HepG2 (cell line): ENCODE data around the gene DYSF. TPM values are rescaled to one million over a fixed set of nuclear protein-coding genes. Genes with fewer than 3 reads are reported as not detected.

Experiments used
- ATAC-seq: fragments of 200-7000 bp; cut with Tn5 transposase; 3 replicates; pipeline ENCODE4 v1.9.1; 2020; ENCODE audit warnings: mild to moderate bottlenecking, moderate library complexity
- BruUV-seq: library from RNA; stranded (reverse); fragments of 400-500 nt; replicated peaks from 2 replicates; lab custom pipeline; 2021; lab: Mats Ljungman, UMichigan
- CTCF ChIA-PET: fragments of 300-600 bp; formaldehyde crosslinking; extraction: SDS; loops from one replicate; lab custom pipeline; 2021; ENCODE audit warnings: low total read pairs, inconsistent platforms, low intra/inter-chr PET ratio; lab: Yijun Ruan, JAX
- POLR2A ChIA-PET: fragments of 350-600 bp; sonication (Branson Sonifier 250); formaldehyde crosslinking; loops from one replicate; lab custom pipeline; 2020; ENCODE audit warnings: antibody characterized with exemption, inconsistent platforms; lab: Yijun Ruan, JAX
- DNase-seq: peaks from one replicate; pipeline ENCODE4 v3.0.0-alpha.2; 2015; ENCODE audit warnings: low spot score
- FAIRE-seq: peaks from 3 replicates; lab custom pipeline; 2011; peaks lifted over from hg19 to GRCh38; lab: Jason Lieb, UNC
- H2AFZ ChIP-seq: one replicate; pipeline ENCODE4 v1.6.1; 2011; ENCODE audit warnings: low read length, inconsistent platforms
- H3K27ac ChIP-seq: fragments of 300-600 bp; 3 replicates; pipeline ENCODE4 v1.8.0; 2011; ENCODE audit warnings: mixed run types, mild to moderate bottlenecking, mixed read lengths, low read length, inconsistent platforms; ENCODE audit not compliant: insufficient read depth; ENCODE audit errors: extremely low read length
- H3K27me3 ChIP-seq, 2 experiments: fragments of 200-600 bp in 1 of 2; 2 replicates in 1 of 2; 3 replicates in 1 of 2; pipeline versions ENCODE4 v1.6.0 to v1.8.0; 2011; ENCODE audit warnings: low read length in 2 of 2, mild to moderate bottlenecking in 2 of 2, moderate library complexity in 2 of 2, inconsistent platforms in 1 of 2; ENCODE audit not compliant: insufficient read depth in 2 of 2, control insufficient read depth in 1 of 2
- H3K36me3 ChIP-seq, 2 experiments: fragments of 200-600 bp in 1 of 2; replicated peaks in 1 of 2; 2 replicates in 1 of 2; 3 replicates in 1 of 2; pipeline versions ENCODE4 v1.5.1 to v1.8.0; 2011; ENCODE audit warnings: low read length in 2 of 2, inconsistent platforms in 1 of 2; ENCODE audit not compliant: insufficient read depth in 2 of 2, control insufficient read depth in 1 of 2
- H3K4me1 ChIP-seq: 2 replicates; pipeline ENCODE4 v1.5.1; 2012; ENCODE audit warnings: low read length, inconsistent platforms; ENCODE audit not compliant: insufficient read depth
- H3K4me2 ChIP-seq: 2 replicates; pipeline ENCODE4 v1.6.0; 2011; ENCODE audit warnings: low read depth, low read length, inconsistent platforms
- H3K4me3 ChIP-seq, 3 experiments: fragments of 200-600 bp in 1 of 3; sonication (generic), shearing (Covaris generic) in 1 of 3; replicated peaks in 1 of 3; 2 replicates each; pipeline ENCODE4 v1.5.1; 2011 to 2016; ENCODE audit warnings: low read length in 3 of 3, inconsistent platforms in 2 of 3, low read depth in 2 of 3, mild to moderate bottlenecking in 2 of 3, control low read depth in 1 of 3, mixed read lengths in 1 of 3; ENCODE audit not compliant: insufficient read depth in 1 of 3
- H3K79me2 ChIP-seq: one replicate; pipeline ENCODE4 v1.6.1; 2011; ENCODE audit warnings: low read length, inconsistent platforms; ENCODE audit not compliant: insufficient read depth
- H3K9ac ChIP-seq: 2 replicates; pipeline ENCODE4 v1.6.0; 2011; ENCODE audit warnings: mild to moderate bottlenecking, low read depth, low read length, inconsistent platforms; ENCODE audit not compliant: insufficient read depth
- H3K9me3 ChIP-seq: 2 replicates; pipeline ENCODE4 v1.5.1; 2012; ENCODE audit warnings: mild to moderate bottlenecking, low read length
- H4K20me1 ChIP-seq: 2 replicates; pipeline ENCODE4 v1.6.0; 2011; ENCODE audit warnings: inconsistent platforms, mild to moderate bottlenecking, low read length, moderate library complexity; ENCODE audit not compliant: insufficient read depth
- HDAC1 ChIP-seq: sonication (generic); formaldehyde crosslinking; IDR thresholded peaks from 2 replicates; pipeline ENCODE4 v1.5.1; 2020; ENCODE audit warnings: mild to moderate bottlenecking, missing genetic modification reagents
- ZBTB40 ChIP-seq, 2 experiments: fragments of 450-650 bp in 1 of 2; sonication (generic) in 1 of 2; formaldehyde crosslinking in 1 of 2; IDR thresholded peaks; 2 replicates each; pipeline versions ENCODE4 v1.6.1 to v1.8.0; 2016 to 2022; ENCODE audit warnings: antibody characterized with exemption in 1 of 2, mild to moderate bottlenecking in 1 of 2, missing genetic modification reagents in 1 of 2
- ZNF513 ChIP-seq: sonication (generic); formaldehyde crosslinking; conservative IDR thresholded peaks from 2 replicates; pipeline ENCODE4 v1.5.0; 2020; ENCODE audit warnings: missing genetic modification reagents
- ZNF782 ChIP-seq: sonication (generic); formaldehyde crosslinking; IDR thresholded peaks from 2 replicates; pipeline ENCODE4 v1.4.0; 2020; ENCODE audit warnings: missing genetic modification reagents, mild to moderate bottlenecking, borderline replicate concordance
- ZNF891 ChIP-seq: sonication (generic); formaldehyde crosslinking; IDR thresholded peaks from 2 replicates; pipeline ENCODE4 v1.5.0; 2020; ENCODE audit warnings: mild to moderate bottlenecking, missing genetic modification reagents
- WGBS: methylation state at CpG from one replicate; pipeline ENCODE4 v1.1.6; 2017; ENCODE audit warnings: low lambda C conversion rate; 5-methylcytosine and 5-hydroxymethylcytosine counted together
- in situ Hi-C: cut with HindIII; loops from 2 replicates; pipeline ENCODE4 v1.10.0; 2017; ENCODE audit warnings: low pct_unique_long_range_greater_than_20kb; ENCODE audit not compliant: extremely low pct_ligation_motif_present
- intact Hi-C: fragments of 100-400 bp; cut with micrococcal nuclease; formaldehyde crosslinking; loops from one replicate; pipeline ENCODE4 v1.10.0; 2022; ENCODE audit not compliant: unreplicated experiment
- polyA plus RNA-seq, 8 experiments: library from polyadenylated mRNA; depleted of rRNA in 3 of 8; stranded (reverse) in 7 of 8; unstranded in 1 of 8; fragments of >200 nt; fragmentation: Illumina TruSeq in 4 of 8; extraction: Trizol in 4 of 8; gene quantifications; 2 replicates each; pipeline versions ENCODE4 v1.2.1 to v1.2.3, GENCODE V29; 2011 to 2016; ENCODE audit warnings: low read depth in 4 of 8, missing spikeins in 1 of 8, mixed read lengths in 1 of 8; ENCODE audit not compliant: insufficient read depth in 1 of 8
- total RNA-seq, 5 experiments: library from RNA; depleted of rRNA; stranded (reverse); fragments of >200 nt; fragmentation: Illumina TruSeq; extraction: Trizol; gene quantifications; 2 replicates each; pipeline ENCODE4 v1.2.3, GENCODE V29; 2016; ENCODE audit warnings: low read depth in 1 of 5

DYSF gene
- total and polyA plus RNA-seq, 2 of the 13 experiments (the other 11 are each of a cell fraction or from before 2014, with no cell fraction given) = 0.15 to 2.4 TPM

GRCh38 chr2:71614976-71615766 is 161.8 kb downstream of the DYSF start (continued):
- TF ChIP-seq ZNF513 (CRISPR knock-in tag) = no peak

GRCh38 chr2:71615767-71616730 is 162.7 kb downstream of the DYSF start:
- no peaks in the 10 kb centered on the region for H3K36me3 ChIP-seq
- peak overlapping the region; percentile 45 for H2AFZ ChIP-seq
- no peak for DNase-seq
- no peaks in the 10 kb centered on the region; a peak in 1 of 5 replicates for H3K27me3 ChIP-seq
- H3K9me3 ChIP-seq = no peaks in the 10 kb centered on the region
- H3K9ac ChIP-seq = no peak overlapping the region
- no peak for FAIRE-seq
- peak overlapping the region; percentile 13 for H3K27ac ChIP-seq
- peak overlapping the region; percentile 65 for H3K4me2 ChIP-seq
- CTCF ChIA-PET = interaction anchor here (1.0 kb wide), 1 partner anchor 183 kb away, joined by 3 read pairs; no protein-coding TSS in a partner anchor
- 56% methylated on average over 13 of the region's 13 CpGs for WGBS
- POLR2A ChIA-PET = interaction anchor here (1.2 kb wide), 1 partner anchor 9 kb away, joined by 3 read pairs; no protein-coding TSS in a partner anchor
- peak; percentile 15 for ATAC-seq
- no TSS peak for BruUV-seq
- no peak for TF ChIP-seq ZNF782
- TF ChIP-seq ZBTB40 (IDR thresholded peaks at IDR 0.05) = no peak
- TF ChIP-seq ZBTB40 (CRISPR knock-in tag; IDR thresholded peaks at IDR 0.05) = peak; percentile 11; the same call in 1 of the 2 replicates
- TF ChIP-seq ZNF891 (CRISPR knock-in tag) = 0 out of 2 replicates have a peak, but pooled peaks have one; percentile 21
- TF ChIP-seq HDAC1 (CRISPR knock-in tag) = 0 out of 2 replicates have a peak, but pooled peaks have one; percentile 23
- TF ChIP-seq, all 625 proteins: peak for 3
- Histone ChIP-seq H3K4me1 (peaks cover 27% of the 10 kb centered on the region), H3K79me2 (no peaks in the 10 kb centered on the region), H4K20me1 (no peaks in the 10 kb centered on the region), H3K4me3 (peak overlapping the region in 1 of 3 experiments; percentile 27; a peak in 1 of 6 replicates)
- intact Hi-C loops (no loop called here), in situ Hi-C loops (no loop called here)
